Lung (tissue), 12 donors: ENCODE results near the gene PXMP2. TPM values are rescaled to one million over a fixed set of nuclear protein-coding genes. Genes with fewer than 3 reads are reported as not detected.

Source experiments
- ATAC-seq: fragments of 200-7000 bp; cut with Tn5 transposase; one replicate; pipeline ENCODE4 v1.9.1; 2020; ENCODE audit warnings: moderate number of reproducible peaks; ENCODE audit not compliant: insufficient read depth, low FRiP score
- DNase-seq, 3 donors: peaks; one replicate each; pipeline ENCODE4 v3.0.0-alpha.2; 2013 to 2017
- H3K27ac ChIP-seq, 2 donors: one replicate each; pipeline ENCODE4 v1.5.1; 2013; ENCODE audit warnings: mild to moderate bottlenecking in 2 of 2, moderate library complexity in 2 of 2, control low read depth in 1 of 2, inconsistent platforms in 1 of 2, low read depth in 1 of 2, low read length in 1 of 2
- H3K27me3 ChIP-seq, 3 donors: one replicate each; pipeline ENCODE4 v1.5.1; 2013; ENCODE audit warnings: low read length in 2 of 3; ENCODE audit not compliant: control insufficient read depth in 3 of 3, insufficient read depth in 3 of 3
- H3K36me3 ChIP-seq, 4 donors: one replicate each; pipeline ENCODE4 v1.5.1; 2013; ENCODE audit warnings: low read length in 4 of 4, mild to moderate bottlenecking in 1 of 4, moderate library complexity in 1 of 4; ENCODE audit not compliant: control insufficient read depth in 4 of 4, insufficient read depth in 4 of 4
- H3K4me1 ChIP-seq, 5 donors: one replicate each; pipeline ENCODE4 v1.5.1; 2013; ENCODE audit warnings: low read length in 5 of 5, mild to moderate bottlenecking in 2 of 5, moderate library complexity in 1 of 5; ENCODE audit not compliant: control insufficient read depth in 5 of 5, insufficient read depth in 5 of 5
- H3K4me3 ChIP-seq: one replicate; pipeline ENCODE4 v1.5.1; 2013; ENCODE audit warnings: mild to moderate bottlenecking, control low read depth, moderate library complexity
- H3K9ac ChIP-seq, 2 donors: one replicate each; pipeline ENCODE4 v1.5.1; 2013; ENCODE audit warnings: low read length in 2 of 2, control low read depth in 1 of 2; ENCODE audit not compliant: insufficient read depth in 1 of 2
- H3K9me3 ChIP-seq, 4 donors: one replicate each; pipeline ENCODE4 v1.5.1; 2013; ENCODE audit warnings: low read length in 3 of 4, mild to moderate bottlenecking in 1 of 4, moderate library complexity in 1 of 4; ENCODE audit not compliant: control insufficient read depth in 4 of 4, insufficient read depth in 3 of 4
- WGBS, 2 donors: extraction: QIAGEN DNeasy Blood & Tissue Kit; methylation state at CpG; one replicate each; pipeline ENCODE4 v1.1.7; 2013; 5-methylcytosine and 5-hydroxymethylcytosine counted together
- polyA plus RNA-seq, 2 donors: library from polyadenylated mRNA; stranded (reverse); fragments of 200-250 nt; gene quantifications; one replicate each; pipeline ENCODE4 v1.2.1, GENCODE V29; 2013
- total RNA-seq, 2 donors: library from RNA; depleted of rRNA in 1 of 2; stranded (reverse); fragments of >200 nt in 1 of 2; gene quantifications; one replicate each; pipeline ENCODE4 v1.2.1, GENCODE V29; 2014 to 2021
- TF ChIP-seq, protein P1 (sequence below): IDR thresholded peaks from 2 replicates; pipeline ENCODE4 v1.5.1; 2012; ENCODE audit warnings: mild to moderate bottlenecking; ENCODE audit errors: control extremely low read depth, extremely low read depth
- donor health status: control.
- donor health status: control.
- donor health status: Bipolar disorder and iron deficiency.
- donor health status: healthy.
- donor health status: DM: yes; HTN: yes; CAD: no.

PXMP2 gene
- total and polyA plus RNA-seq, 4 donors, result 5.6 to 15.3 (median 13.2) TPM

DNA sequence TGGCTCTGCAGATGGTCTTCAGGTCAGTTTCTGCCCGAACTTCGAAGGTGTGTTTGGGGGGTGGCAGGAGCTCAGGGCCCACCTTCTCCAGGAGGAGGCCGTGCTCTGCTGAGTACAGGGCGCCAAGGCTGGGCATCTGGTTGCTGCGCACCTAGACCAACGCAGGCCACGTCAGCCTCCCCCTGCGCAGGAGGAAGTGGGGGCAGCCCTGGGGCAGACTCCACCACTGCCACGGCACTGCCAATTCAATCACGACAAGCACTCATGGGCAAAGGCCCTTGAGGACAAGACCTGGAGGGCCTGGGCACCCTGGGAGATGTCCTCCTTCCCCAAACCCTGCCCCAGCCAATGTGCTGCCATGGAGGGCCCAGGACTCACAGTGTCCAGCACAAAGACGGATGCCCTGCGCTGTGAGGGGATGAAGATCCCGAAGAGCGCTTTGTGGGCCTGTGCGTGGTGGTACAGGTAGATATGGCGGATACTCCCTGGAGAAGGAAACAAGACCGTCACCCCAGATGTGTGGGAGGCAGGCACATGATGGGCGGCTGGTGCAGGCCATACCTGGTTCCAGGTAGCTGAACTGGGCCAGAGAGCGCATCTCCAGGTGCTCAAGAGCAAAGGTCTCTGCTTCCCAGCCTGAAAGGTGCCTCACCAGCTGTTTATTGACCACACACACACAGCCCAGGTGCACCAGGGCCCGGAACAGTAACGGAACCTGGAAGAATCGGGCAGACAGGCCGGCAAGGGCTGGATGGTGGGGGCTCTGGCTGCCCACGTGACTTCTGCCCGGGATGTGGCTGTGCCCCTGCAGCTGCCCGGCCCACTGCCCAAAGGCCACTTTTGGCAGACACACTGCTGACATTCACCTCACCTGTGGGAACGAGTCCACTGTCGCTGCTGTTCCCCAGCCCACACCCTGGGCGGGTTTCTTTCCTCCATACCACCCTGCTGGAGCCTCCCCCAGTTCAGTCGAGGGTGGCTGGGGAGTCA, 44.2 kb upstream of the PXMP2 start:
- WGBS, 2 donors, result 94 to 96% methylated on average over 30 of the region's 30 CpGs
- no peak for ATAC-seq
- H3K27me3 ChIP-seq, result no peaks in the 10 kb centered on the region
- H3K9ac ChIP-seq, result no peak overlapping the region
- no peak overlapping the region for H3K4me3 ChIP-seq
- TF ChIP-seq, protein P1, sequence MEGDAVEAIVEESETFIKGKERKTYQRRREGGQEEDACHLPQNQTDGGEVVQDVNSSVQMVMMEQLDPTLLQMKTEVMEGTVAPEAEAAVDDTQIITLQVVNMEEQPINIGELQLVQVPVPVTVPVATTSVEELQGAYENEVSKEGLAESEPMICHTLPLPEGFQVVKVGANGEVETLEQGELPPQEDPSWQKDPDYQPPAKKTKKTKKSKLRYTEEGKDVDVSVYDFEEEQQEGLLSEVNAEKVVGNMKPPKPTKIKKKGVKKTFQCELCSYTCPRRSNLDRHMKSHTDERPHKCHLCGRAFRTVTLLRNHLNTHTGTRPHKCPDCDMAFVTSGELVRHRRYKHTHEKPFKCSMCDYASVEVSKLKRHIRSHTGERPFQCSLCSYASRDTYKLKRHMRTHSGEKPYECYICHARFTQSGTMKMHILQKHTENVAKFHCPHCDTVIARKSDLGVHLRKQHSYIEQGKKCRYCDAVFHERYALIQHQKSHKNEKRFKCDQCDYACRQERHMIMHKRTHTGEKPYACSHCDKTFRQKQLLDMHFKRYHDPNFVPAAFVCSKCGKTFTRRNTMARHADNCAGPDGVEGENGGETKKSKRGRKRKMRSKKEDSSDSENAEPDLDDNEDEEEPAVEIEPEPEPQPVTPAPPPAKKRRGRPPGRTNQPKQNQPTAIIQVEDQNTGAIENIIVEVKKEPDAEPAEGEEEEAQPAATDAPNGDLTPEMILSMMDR, result no peak
- H3K27ac ChIP-seq, result no peak overlapping the region
- no peaks in the 10 kb centered on the region for H3K9me3 ChIP-seq
- DNase-seq, result no peak
- H3K36me3 ChIP-seq, result peaks cover 0 to 30% (median 27%) of the 10 kb centered on the region in 4 donors
- no peaks in the 10 kb centered on the region for H3K4me1 ChIP-seq

DNA sequence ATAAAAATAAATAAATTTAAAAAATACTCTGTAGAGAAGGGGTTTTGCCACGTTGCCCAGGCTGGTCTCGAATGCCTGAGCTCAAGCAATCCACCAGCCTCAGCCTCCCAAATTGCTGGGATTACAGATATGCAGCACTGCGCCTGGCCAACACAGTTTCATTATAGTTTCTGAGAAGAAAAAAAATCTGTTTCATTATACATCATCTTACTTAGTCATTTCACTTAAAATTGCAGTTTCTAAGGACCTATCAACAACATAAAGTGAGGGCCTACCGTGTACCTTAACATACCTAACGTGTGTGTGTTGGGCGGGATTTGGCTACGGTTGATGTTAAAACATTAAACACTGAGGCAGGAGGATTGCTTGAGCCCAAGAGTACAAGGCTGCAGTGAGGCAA, 40.5 kb upstream of the PXMP2 start:
- TF ChIP-seq, protein P1, result no peak
- Histone ChIP-seq H3K4me3 (no peak overlapping the region), H3K9ac (no peak overlapping the region), H3K9me3 (no peaks in the 10 kb centered on the region), H3K27ac (no peak overlapping the region), H3K36me3 (peaks cover 5 to 40% (median 21%) of the 10 kb centered on the region in 4 donors), H3K27me3 (no peaks in the 10 kb centered on the region), H3K4me1 (no peaks in the 10 kb centered on the region)
- DNase-seq, result no peak
- ATAC-seq, result no peak
- WGBS, 2 donors, result 94 to 95% methylated on average over 7 of the region's 7 CpGs

DNA sequence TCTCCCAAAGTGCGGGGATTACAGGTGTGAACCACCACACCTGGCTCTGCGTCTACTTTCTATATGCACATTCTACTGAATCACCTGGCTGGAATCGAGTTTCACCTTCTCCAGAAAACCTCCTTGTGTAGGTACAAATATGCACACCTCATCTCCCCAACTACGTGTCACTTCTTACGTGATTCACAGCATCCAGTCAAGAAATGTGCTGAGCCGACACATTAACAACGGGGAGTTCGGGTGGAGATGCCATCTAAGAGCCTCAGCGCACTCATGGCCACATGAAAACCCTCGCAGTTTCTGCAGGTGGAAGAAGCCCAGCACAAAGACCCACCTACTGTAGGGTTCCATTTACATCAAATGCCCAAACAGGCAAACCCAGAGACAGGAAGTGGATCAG, 39.5 kb upstream of the PXMP2 start:
- 95 to 99% methylated on average over 10 of the region's 10 CpGs for WGBS, 2 donors
- DNase-seq, result no peak
- no peak for ATAC-seq
- H3K36me3 ChIP-seq, result peaks cover 5 to 32% (median 18%) of the 10 kb centered on the region in 4 donors
- TF ChIP-seq, protein P1, result no peak
- H3K27me3 ChIP-seq, result no peaks in the 10 kb centered on the region
- H3K27ac ChIP-seq, result no peak overlapping the region
- H3K4me3 ChIP-seq, result no peak overlapping the region
- no peaks in the 10 kb centered on the region for H3K4me1 ChIP-seq
- H3K9ac ChIP-seq, result no peak overlapping the region
- no peaks in the 10 kb centered on the region for H3K9me3 ChIP-seq
